ENCODE measurements around the gene C3orf22. TPM values are rescaled to one million over a fixed set of nuclear protein-coding genes. Genes with fewer than 3 reads are reported as not detected.

C3orf22 gene
- total RNA-seq, 4 donors from 2014 or later, result not detected

DNA sequence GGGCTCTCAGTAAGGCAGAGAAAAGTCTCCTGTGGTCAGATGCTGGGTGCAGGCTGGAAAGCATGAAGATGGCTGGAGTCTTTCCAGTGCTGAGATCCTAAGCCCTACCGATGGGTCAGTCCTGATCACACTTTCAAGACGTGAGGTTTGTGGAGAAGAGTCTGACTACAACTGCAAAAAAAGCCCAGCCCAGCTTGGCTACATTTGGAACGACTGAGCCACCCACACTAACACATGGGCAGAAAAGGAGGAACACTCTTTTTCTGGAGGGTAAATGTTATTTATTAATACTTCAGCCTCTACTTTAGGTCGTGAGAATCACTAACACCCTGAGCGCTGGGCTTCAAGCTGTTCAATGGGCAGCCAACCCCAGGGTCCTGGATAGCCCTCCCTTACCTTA, 22.0 kb upstream of the C3orf22 start:
- no peak for TF ChIP-seq CTCF (IDR thresholded peaks at IDR 0.05; ENCODE audit: low read depth)

GRCh38 chr3:126578702-126579101, 20.0 kb upstream of the C3orf22 start:
- no peak for TF ChIP-seq CTCF (IDR thresholded peaks at IDR 0.05; ENCODE audit: low read depth)

GRCh38 chr3:126577261-126577660, 18.5 kb upstream of the C3orf22 start:
- no peak for TF ChIP-seq CTCF (IDR thresholded peaks at IDR 0.05; ENCODE audit: low read depth)

DNA sequence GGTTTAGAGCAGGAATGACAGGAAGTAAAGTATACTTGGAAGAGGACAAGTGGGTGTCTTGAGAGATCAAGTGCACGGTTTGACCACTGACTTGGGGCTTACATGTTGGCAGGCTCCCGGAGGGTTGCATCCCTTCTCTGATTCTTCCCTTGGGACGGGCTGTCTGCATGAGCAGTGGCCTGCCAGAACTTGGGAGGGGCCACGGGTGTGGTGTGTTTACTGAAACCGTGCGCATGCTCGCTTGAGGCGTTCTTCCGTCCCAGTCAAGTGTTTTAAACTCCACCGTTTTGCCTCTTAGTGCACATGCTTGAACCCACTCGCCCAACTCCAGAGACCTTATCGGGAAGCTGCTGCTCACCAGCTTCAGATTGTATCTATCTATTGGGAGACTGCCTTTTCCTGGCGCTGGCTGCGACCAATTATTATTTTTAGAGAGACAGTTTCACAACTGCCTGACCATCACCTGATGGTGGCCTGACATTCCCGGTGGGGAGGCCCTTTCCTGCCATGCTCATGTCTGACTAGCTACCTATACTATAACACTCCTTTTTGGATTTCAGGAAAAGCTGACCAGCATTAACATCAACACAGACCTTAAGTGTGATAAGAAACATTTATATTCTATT, 14.9 kb upstream of the C3orf22 start:
- no peak for TF ChIP-seq CTCF (IDR thresholded peaks at IDR 0.05; ENCODE audit: low read depth)

GRCh38 chr3:126571078-126571477, 12.3 kb upstream of the C3orf22 start:
- no peak for TF ChIP-seq CTCF (IDR thresholded peaks at IDR 0.05; ENCODE audit: low read depth)

GRCh38 chr3:126570103-126570541, 11.4 kb upstream of the C3orf22 start:
- TF ChIP-seq CTCF (IDR thresholded peaks at IDR 0.05; ENCODE audit: low read depth), result no peak

GRCh38 chr3:126569390-126569975, 10.8 kb upstream of the C3orf22 start:
- TF ChIP-seq CTCF (IDR thresholded peaks at IDR 0.05; ENCODE audit: low read depth), result no peak
